NCI-H146 treated with DMSO at 0.1 percent for 48 hours (cell line): Measurements from ENCODE around the gene CABP4.

Experiments used
- DNase-seq: peaks from one replicate; lab custom pipeline; 2025; ENCODE audit not compliant: unreplicated experiment; lab: John Stamatoyannopoulos, UW

The CABP4 gene

GRCh38 chr11:67507242-67507863 lies 52.2 kb downstream of the CABP4 start:
- DNase-seq = no peak

GRCh38 chr11:67507864-67508485 lies 52.8 kb downstream of the CABP4 start, which contains the start of gene CDK2AP2:
Gene CDK2AP2 (minus strand): TSS chr11:67508162. CDS start chr11:67508082, 80 bp downstream.
- peak; percentile 99 for DNase-seq

GRCh38 chr11:67508486-67509121 lies 53.5 kb downstream of the CABP4 start:
- peak; percentile 98 for DNase-seq

GRCh38 chr11:67510023-67510345 lies 54.8 kb downstream of the CABP4 start:
- no peak for DNase-seq
